Hippocampal formation (tissue), 2 donors: ENCODE results near the gene CXCR4.

Experiments used
- DNase-seq, 2 donors: peaks; one replicate each; lab custom pipeline; 2025; lab: John Stamatoyannopoulos, UW

CXCR4 gene

GRCh38 chr2:136117909-136118818 lies at the start of gene CXCR4:
TSS of gene CXCR4 (minus strand) at chr2:136118149. CDS start at chr2:136118060, 89 bp downstream.
- peak in 1 of 2 donors; percentile 58 for DNase-seq

- DNase-seq = no peak
These were observed 46.4 kb upstream of the CXCR4 start for GRCh38 chr2:136164280-136164776.

GRCh38 chr2:136162438-136162837 lies 44.5 kb upstream of the CXCR4 start:
- no peak for DNase-seq

GRCh38 chr2:136156411-136156810 lies 38.5 kb upstream of the CXCR4 start:
- no peak for DNase-seq

- no peak for DNase-seq
These were observed 36.4 kb upstream of the CXCR4 start for GRCh38 chr2:136154384-136154783.

- no peak for DNase-seq
These were observed 33.3 kb upstream of the CXCR4 start for GRCh38 chr2:136151021-136151971.

GRCh38 chr2:136149011-136149410 lies 31.1 kb upstream of the CXCR4 start:
- no peak for DNase-seq

GRCh38 chr2:136146564-136146963 lies 28.6 kb upstream of the CXCR4 start:
- no peak for DNase-seq

GRCh38 chr2:136143603-136144451 lies 25.9 kb upstream of the CXCR4 start:
- no peak for DNase-seq

GRCh38 chr2:136141510-136142149 lies 23.7 kb upstream of the CXCR4 start:
- DNase-seq = no peak

- DNase-seq = no peak
These were observed 21.7 kb upstream of the CXCR4 start for GRCh38 chr2:136139631-136140030.

GRCh38 chr2:136137982-136138381 lies 20.0 kb upstream of the CXCR4 start:
- no peak for DNase-seq

- DNase-seq = no peak
These were observed 19.0 kb upstream of the CXCR4 start for GRCh38 chr2:136136931-136137330.

GRCh38 chr2:136135921-136136906 lies 18.3 kb upstream of the CXCR4 start:
- no peak for DNase-seq

GRCh38 chr2:136135462-136135861 lies 17.5 kb upstream of the CXCR4 start:
- no peak for DNase-seq

GRCh38 chr2:136134126-136134525 lies 16.2 kb upstream of the CXCR4 start:
- DNase-seq = no peak

- DNase-seq = no peak
These were observed 15.6 kb upstream of the CXCR4 start for GRCh38 chr2:136133586-136133985.

GRCh38 chr2:136133176-136133575 lies 15.2 kb upstream of the CXCR4 start:
- no peak for DNase-seq

GRCh38 chr2:136132825-136133155 lies 14.8 kb upstream of the CXCR4 start:
- DNase-seq = no peak
